Hepatocyte (in vitro differentiated cells): ENCODE results near the gene ANO6.

Experiments
- EZH2 ChIP-seq: fragments of 200-600 bp; sonication (generic); IDR thresholded peaks from 2 replicates; pipeline ENCODE4 v1.6.1; 2016; ENCODE audit warnings: antibody characterized with exemption, mild to moderate bottlenecking, borderline replicate concordance
- TF ChIP-seq, protein P1 (sequence below): fragments of 200-600 bp; sonication (generic); IDR thresholded peaks from 2 replicates; pipeline ENCODE4 v1.5.1; 2016; ENCODE audit warnings: antibody characterized with exemption, mild to moderate bottlenecking; ENCODE audit not compliant: poor library complexity

DNA sequence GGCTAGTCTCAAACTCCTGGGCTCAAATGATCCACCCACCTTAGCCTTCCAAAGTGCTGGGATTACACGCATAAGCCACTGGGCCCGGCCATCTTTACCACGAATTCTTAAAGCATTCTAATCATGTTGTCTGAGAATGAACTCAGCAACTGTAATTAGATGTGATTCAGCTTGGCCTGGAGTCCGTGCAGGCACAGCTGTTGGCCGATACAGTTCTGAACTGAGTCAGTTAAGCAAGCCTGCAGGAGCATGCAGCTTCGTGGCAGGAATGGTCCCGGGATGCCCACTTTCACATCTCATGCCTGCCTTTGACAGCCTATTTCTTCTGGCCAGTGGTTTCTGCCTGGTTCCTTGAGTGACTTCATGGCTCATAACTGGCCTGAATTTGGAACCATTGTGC is 194.1 kb downstream of the ANO6 start:
- TF ChIP-seq, protein P1, sequence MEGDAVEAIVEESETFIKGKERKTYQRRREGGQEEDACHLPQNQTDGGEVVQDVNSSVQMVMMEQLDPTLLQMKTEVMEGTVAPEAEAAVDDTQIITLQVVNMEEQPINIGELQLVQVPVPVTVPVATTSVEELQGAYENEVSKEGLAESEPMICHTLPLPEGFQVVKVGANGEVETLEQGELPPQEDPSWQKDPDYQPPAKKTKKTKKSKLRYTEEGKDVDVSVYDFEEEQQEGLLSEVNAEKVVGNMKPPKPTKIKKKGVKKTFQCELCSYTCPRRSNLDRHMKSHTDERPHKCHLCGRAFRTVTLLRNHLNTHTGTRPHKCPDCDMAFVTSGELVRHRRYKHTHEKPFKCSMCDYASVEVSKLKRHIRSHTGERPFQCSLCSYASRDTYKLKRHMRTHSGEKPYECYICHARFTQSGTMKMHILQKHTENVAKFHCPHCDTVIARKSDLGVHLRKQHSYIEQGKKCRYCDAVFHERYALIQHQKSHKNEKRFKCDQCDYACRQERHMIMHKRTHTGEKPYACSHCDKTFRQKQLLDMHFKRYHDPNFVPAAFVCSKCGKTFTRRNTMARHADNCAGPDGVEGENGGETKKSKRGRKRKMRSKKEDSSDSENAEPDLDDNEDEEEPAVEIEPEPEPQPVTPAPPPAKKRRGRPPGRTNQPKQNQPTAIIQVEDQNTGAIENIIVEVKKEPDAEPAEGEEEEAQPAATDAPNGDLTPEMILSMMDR, result no peak
- no peak for TF ChIP-seq EZH2
